ENCODE measurements around the gene PARD3B. TPM values are rescaled to one million over a fixed set of nuclear protein-coding genes. Genes with fewer than 3 reads are reported as not detected.

Gene PARD3B
- total RNA-seq, 1 experiment from 2014 or later: 3.6 TPM

- ChIA-PET CTCF (interaction anchor here (0.6 kb wide), 1 partner anchor 986 kb away, joined by 5 read pairs; no protein-coding TSS in a partner anchor), POLR2A (no interaction called here)
- ATAC-seq (no peak), DNase-seq (ENCODE audit: low read depth, low spot score) (no peak)
- no peak overlapping the region for H3K4me3 ChIP-seq (ENCODE audit: low read depth in 2 of 2, low read length in 2 of 2)
- no peaks in the 10 kb centered on the region for H3K9me3 ChIP-seq (ENCODE audit: control insufficient read depth, insufficient read depth, low read depth, low read length)
- no TSS peak for BruUV-seq (replicated peaks)
- H3K4me1 ChIP-seq (ENCODE audit: control insufficient read depth, insufficient read depth, low read length): no peaks in the 10 kb centered on the region
- H3K27ac ChIP-seq (ENCODE audit: low read length): no peak overlapping the region
- no peaks in the 10 kb centered on the region for H3K27me3 ChIP-seq (ENCODE audit: control insufficient read depth, insufficient read depth, low read length)
- TF ChIP-seq TCF7L2 (IDR thresholded peaks at IDR 0.05; ENCODE audit: low read depth, low read length): no peak
- in situ Hi-C loops (cut with HindIII; ENCODE audit: low pct_unique_long_range_greater_than_20kb, low sequenced_read_pairs): no loop called here
- H3K36me3 ChIP-seq (ENCODE audit: control insufficient read depth, insufficient read depth, low read length): no peaks in the 10 kb centered on the region
- intact Hi-C loops (cut with micrococcal nuclease; ENCODE audit: unreplicated experiment): loop anchor here (2.0 to 10.0 kb wide), 2 partner anchors 368 to 982 kb away; no protein-coding TSS in a partner anchor
These were observed 147.5 kb downstream of the PARD3B start for GRCh38 chr2:204692790-204693189.

GRCh38 chr2:204693262-204693661 lies 148.0 kb downstream of the PARD3B start:
- Histone ChIP-seq H3K36me3 (ENCODE audit: control insufficient read depth, insufficient read depth, low read length) (no peaks in the 10 kb centered on the region), H3K27me3 (ENCODE audit: control insufficient read depth, insufficient read depth, low read length) (no peaks in the 10 kb centered on the region), H3K4me1 (ENCODE audit: control insufficient read depth, insufficient read depth, low read length) (no peaks in the 10 kb centered on the region), H3K4me3 (ENCODE audit: low read depth in 2 of 2, low read length in 2 of 2) (no peak overlapping the region), H3K9me3 (ENCODE audit: control insufficient read depth, insufficient read depth, low read depth, low read length) (no peaks in the 10 kb centered on the region), H3K27ac (ENCODE audit: low read length) (no peak overlapping the region)
- intact Hi-C loops (cut with micrococcal nuclease; ENCODE audit: unreplicated experiment): loop anchor here (2.0 to 10.0 kb wide), 2 partner anchors 368 to 982 kb away; no protein-coding TSS in a partner anchor
- in situ Hi-C loops (cut with HindIII; ENCODE audit: low pct_unique_long_range_greater_than_20kb, low sequenced_read_pairs): no loop called here
- DNase-seq (ENCODE audit: low read depth, low spot score) (no peak), ATAC-seq (no peak)
- ChIA-PET CTCF (no interaction called here), POLR2A (no interaction called here)
- no TSS peak for BruUV-seq (replicated peaks)
- TF ChIP-seq TCF7L2 (IDR thresholded peaks at IDR 0.05; ENCODE audit: low read depth, low read length): no peak
- no peak for TF ChIP-seq POLR2AphosphoS5 (IDR thresholded peaks at IDR 0.05; ENCODE audit: low read depth, low read length)
- TF ChIP-seq CTCF (IDR thresholded peaks at IDR 0.05): no peak
- no peak for TF ChIP-seq REST (IDR thresholded peaks at IDR 0.05; ENCODE audit: insufficient read depth in 1 of 2, low read depth in 2 of 2, low read length in 1 of 2)
- TF ChIP-seq SIN3A (IDR thresholded peaks at IDR 0.05; ENCODE audit: borderline replicate concordance, insufficient read depth, low read depth, low read length): no peak

- in situ Hi-C loops (cut with HindIII; ENCODE audit: low pct_unique_long_range_greater_than_20kb, low sequenced_read_pairs): no loop called here
- H3K9me3 ChIP-seq (ENCODE audit: control insufficient read depth, insufficient read depth, low read depth, low read length): no peaks in the 10 kb centered on the region
- ChIA-PET POLR2A (no interaction called here), CTCF (no interaction called here)
- ATAC-seq (no peak), DNase-seq (ENCODE audit: low read depth, low spot score) (no peak)
- BruUV-seq (replicated peaks): no TSS peak
- no peak for TF ChIP-seq TCF7L2 (IDR thresholded peaks at IDR 0.05; ENCODE audit: low read depth, low read length)
- no peak for TF ChIP-seq CTCF (IDR thresholded peaks at IDR 0.05)
- TF ChIP-seq SIN3A (IDR thresholded peaks at IDR 0.05; ENCODE audit: borderline replicate concordance, insufficient read depth, low read depth, low read length): no peak
- no peak for TF ChIP-seq REST (IDR thresholded peaks at IDR 0.05; ENCODE audit: insufficient read depth in 1 of 2, low read depth in 2 of 2, low read length in 1 of 2)
- TF ChIP-seq POLR2AphosphoS5 (IDR thresholded peaks at IDR 0.05; ENCODE audit: low read depth, low read length): no peak
- no peaks in the 10 kb centered on the region for H3K4me1 ChIP-seq (ENCODE audit: control insufficient read depth, insufficient read depth, low read length)
- H3K36me3 ChIP-seq (ENCODE audit: control insufficient read depth, insufficient read depth, low read length): no peaks in the 10 kb centered on the region
- H3K27me3 ChIP-seq (ENCODE audit: control insufficient read depth, insufficient read depth, low read length): no peaks in the 10 kb centered on the region
- intact Hi-C loops (cut with micrococcal nuclease; ENCODE audit: unreplicated experiment): loop anchor here (10.0 kb wide), 1 partner anchor 979 kb away; no protein-coding TSS in a partner anchor
- no peak overlapping the region for H3K27ac ChIP-seq (ENCODE audit: low read length)
- no peak overlapping the region for H3K4me3 ChIP-seq (ENCODE audit: low read depth in 2 of 2, low read length in 2 of 2)
These were observed 150.2 kb downstream of the PARD3B start for GRCh38 chr2:204695506-204695905.

Data from Panc1 (cell line).